ENCODE results near the gene KLHL18. TPM values are rescaled to one million over a fixed set of nuclear protein-coding genes. Genes with fewer than 3 reads are reported as not detected.
"Not testable (repeated sequence)": the region's sequence is repeated elsewhere in the genome, so short reads cannot be mapped to it uniquely, and the experiment has no call there.

Gene KLHL18
- polyA plus RNA-seq, 1 donor from 2014 or later, result 37.0 TPM

DNA sequence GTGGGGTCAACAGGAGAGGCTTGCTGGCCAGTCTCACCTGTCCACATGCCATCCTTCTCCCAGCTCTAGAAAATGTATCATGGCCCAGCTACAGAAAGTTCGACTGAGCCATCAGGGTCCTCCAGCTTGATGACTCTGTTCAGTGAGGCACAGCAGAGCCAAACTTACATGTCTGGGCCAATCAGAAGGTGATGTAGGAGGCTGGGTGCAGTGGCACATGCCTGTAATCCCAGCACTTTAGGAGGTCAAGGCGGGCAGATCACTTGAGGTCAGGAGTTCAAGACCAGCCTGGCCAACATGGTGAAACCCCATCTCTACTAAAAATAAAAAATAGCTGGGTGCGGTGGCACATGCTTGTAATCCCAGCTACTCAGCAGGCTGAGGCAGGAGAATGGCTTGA, 31.7 kb upstream of the KLHL18 start:
- H3K9me3 ChIP-seq (ENCODE audit: low read length); H4K20me1 ChIP-seq (ENCODE audit: insufficient read depth); H3K4me2 ChIP-seq (ENCODE audit: low read length); H3K27ac ChIP-seq (ENCODE audit: low read length); H3K27me3 ChIP-seq (ENCODE audit: insufficient read depth, low read depth, low read length); H3K79me2 ChIP-seq (replicated peaks; ENCODE audit: insufficient read depth, low read length); H3K9ac ChIP-seq (ENCODE audit: low read length); H2AFZ ChIP-seq (ENCODE audit: low read depth, low read length); H3K4me3 ChIP-seq (ENCODE audit: low read length); H3K36me3 ChIP-seq (ENCODE audit: insufficient read depth, low read length); H3K9me2 ChIP-seq (ENCODE audit: insufficient read depth, low read length); H3F3A ChIP-seq (ENCODE audit: insufficient read depth, low read length, poor library complexity, severe bottlenecking): not testable (repeated sequence)

DNA sequence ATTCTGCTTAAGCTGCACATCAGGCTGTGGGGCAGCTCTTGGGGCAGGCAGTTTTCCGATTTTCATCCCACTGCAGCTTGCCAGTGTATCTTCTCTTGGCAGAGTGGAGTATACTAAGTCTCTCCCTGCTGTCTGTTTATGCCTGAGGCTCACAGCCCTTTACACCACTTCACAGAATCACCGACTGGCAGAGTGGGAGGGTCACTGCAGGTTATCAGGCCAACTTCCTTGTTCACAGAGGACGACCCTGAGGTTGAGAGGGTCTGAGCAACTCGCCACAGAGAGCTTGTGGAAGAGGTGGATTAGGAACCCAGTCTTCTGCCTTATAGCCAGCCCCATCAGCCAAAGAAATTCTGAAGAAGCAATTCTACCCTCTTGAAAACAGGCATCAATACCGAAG, 31.1 kb upstream of the KLHL18 start:
- Histone ChIP-seq H3K79me2 (replicated peaks; ENCODE audit: insufficient read depth, low read length) (no peaks in the 10 kb centered on the region), H3K4me3 (ENCODE audit: low read length) (no peak overlapping the region), H4K20me1 (ENCODE audit: insufficient read depth) (no peaks in the 10 kb centered on the region), H3F3A (ENCODE audit: insufficient read depth, low read length, poor library complexity, severe bottlenecking) (no peaks in the 10 kb centered on the region), H3K9ac (ENCODE audit: low read length) (no peak overlapping the region), H3K4me2 (ENCODE audit: low read length) (no peak overlapping the region), H3K36me3 (ENCODE audit: insufficient read depth, low read length) (no peaks in the 10 kb centered on the region), H3K27me3 (ENCODE audit: insufficient read depth, low read depth, low read length) (no peaks in the 10 kb centered on the region), H3K9me3 (ENCODE audit: low read length) (no peaks in the 10 kb centered on the region), H3K27ac (ENCODE audit: low read length) (no peak overlapping the region), H3K9me2 (ENCODE audit: insufficient read depth, low read length) (no peaks in the 10 kb centered on the region), H2AFZ (ENCODE audit: low read depth, low read length) (no peak overlapping the region)
- TF ChIP-seq, protein P1, sequence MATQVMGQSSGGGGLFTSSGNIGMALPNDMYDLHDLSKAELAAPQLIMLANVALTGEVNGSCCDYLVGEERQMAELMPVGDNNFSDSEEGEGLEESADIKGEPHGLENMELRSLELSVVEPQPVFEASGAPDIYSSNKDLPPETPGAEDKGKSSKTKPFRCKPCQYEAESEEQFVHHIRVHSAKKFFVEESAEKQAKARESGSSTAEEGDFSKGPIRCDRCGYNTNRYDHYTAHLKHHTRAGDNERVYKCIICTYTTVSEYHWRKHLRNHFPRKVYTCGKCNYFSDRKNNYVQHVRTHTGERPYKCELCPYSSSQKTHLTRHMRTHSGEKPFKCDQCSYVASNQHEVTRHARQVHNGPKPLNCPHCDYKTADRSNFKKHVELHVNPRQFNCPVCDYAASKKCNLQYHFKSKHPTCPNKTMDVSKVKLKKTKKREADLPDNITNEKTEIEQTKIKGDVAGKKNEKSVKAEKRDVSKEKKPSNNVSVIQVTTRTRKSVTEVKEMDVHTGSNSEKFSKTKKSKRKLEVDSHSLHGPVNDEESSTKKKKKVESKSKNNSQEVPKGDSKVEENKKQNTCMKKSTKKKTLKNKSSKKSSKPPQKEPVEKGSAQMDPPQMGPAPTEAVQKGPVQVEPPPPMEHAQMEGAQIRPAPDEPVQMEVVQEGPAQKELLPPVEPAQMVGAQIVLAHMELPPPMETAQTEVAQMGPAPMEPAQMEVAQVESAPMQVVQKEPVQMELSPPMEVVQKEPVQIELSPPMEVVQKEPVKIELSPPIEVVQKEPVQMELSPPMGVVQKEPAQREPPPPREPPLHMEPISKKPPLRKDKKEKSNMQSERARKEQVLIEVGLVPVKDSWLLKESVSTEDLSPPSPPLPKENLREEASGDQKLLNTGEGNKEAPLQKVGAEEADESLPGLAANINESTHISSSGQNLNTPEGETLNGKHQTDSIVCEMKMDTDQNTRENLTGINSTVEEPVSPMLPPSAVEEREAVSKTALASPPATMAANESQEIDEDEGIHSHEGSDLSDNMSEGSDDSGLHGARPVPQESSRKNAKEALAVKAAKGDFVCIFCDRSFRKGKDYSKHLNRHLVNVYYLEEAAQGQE (IDR thresholded peaks at IDR 0.05; ENCODE audit: borderline replicate concordance), result no peak
- TF ChIP-seq, protein P2, sequence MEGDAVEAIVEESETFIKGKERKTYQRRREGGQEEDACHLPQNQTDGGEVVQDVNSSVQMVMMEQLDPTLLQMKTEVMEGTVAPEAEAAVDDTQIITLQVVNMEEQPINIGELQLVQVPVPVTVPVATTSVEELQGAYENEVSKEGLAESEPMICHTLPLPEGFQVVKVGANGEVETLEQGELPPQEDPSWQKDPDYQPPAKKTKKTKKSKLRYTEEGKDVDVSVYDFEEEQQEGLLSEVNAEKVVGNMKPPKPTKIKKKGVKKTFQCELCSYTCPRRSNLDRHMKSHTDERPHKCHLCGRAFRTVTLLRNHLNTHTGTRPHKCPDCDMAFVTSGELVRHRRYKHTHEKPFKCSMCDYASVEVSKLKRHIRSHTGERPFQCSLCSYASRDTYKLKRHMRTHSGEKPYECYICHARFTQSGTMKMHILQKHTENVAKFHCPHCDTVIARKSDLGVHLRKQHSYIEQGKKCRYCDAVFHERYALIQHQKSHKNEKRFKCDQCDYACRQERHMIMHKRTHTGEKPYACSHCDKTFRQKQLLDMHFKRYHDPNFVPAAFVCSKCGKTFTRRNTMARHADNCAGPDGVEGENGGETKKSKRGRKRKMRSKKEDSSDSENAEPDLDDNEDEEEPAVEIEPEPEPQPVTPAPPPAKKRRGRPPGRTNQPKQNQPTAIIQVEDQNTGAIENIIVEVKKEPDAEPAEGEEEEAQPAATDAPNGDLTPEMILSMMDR (IDR thresholded peaks at IDR 0.05; ENCODE audit: poor library complexity, severe bottlenecking), result no peak

DNA sequence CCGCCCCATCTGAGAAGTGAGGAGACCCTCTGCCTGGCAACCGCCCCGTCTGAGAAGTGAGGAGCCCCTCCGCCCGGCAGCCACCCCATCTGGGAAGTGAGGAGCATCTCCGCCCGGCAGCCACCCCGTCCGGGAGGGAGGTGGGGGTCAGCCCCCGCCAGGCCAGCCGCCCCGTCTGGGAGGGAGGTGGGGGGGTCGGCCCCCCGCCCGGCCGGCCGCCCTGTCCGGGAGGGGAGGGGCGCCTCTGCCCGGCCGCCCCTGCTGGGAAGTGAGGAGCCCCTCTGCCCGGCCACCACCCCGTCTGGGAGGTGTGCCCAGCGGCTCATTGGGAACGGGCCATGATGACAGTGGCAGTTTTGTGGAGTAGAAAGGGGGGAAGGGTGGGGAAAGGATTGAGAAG, 26.4 kb upstream of the KLHL18 start:
- H3K27me3 ChIP-seq (ENCODE audit: insufficient read depth, low read depth, low read length); H3K9me2 ChIP-seq (ENCODE audit: insufficient read depth, low read length); H3K4me2 ChIP-seq (ENCODE audit: low read length); H3K79me2 ChIP-seq (replicated peaks; ENCODE audit: insufficient read depth, low read length); H3K9ac ChIP-seq (ENCODE audit: low read length); H3K36me3 ChIP-seq (ENCODE audit: insufficient read depth, low read length); H2AFZ ChIP-seq (ENCODE audit: low read depth, low read length); H3K4me3 ChIP-seq (ENCODE audit: low read length); H3K9me3 ChIP-seq (ENCODE audit: low read length); H3F3A ChIP-seq (ENCODE audit: insufficient read depth, low read length, poor library complexity, severe bottlenecking); H4K20me1 ChIP-seq (ENCODE audit: insufficient read depth); H3K27ac ChIP-seq (ENCODE audit: low read length): not testable (repeated sequence)

DNA sequence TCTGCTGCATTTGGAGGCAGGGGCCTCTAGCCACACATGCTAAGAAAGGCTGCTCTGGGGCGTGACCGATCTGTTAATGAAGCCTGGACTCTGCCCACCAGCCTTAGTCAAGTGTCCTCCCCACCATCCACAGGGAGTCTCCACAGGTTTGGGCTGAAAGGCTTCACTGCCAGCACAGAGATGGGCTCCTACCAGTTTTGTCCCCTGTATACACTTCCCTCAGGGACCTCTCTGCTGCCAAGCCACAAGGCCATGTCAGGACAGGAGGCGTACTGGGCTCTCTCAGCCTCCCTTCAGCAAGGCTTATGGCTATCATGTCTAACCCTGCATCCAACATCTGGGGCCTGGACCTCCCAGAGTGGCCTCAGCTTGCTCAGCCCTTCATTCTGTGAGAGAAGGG, 23.6 kb upstream of the KLHL18 start:
- TF ChIP-seq TAF1 (IDR thresholded peaks at IDR 0.05; ENCODE audit: low read depth), result no peak
- TF ChIP-seq, protein P1 (IDR thresholded peaks at IDR 0.05; ENCODE audit: borderline replicate concordance), result no peak
- Histone ChIP-seq H2AFZ (ENCODE audit: low read depth, low read length) (no peak overlapping the region), H3K4me3 (ENCODE audit: low read length) (no peak overlapping the region), H4K20me1 (ENCODE audit: insufficient read depth) (no peaks in the 10 kb centered on the region), H3K9me3 (ENCODE audit: low read length) (no peaks in the 10 kb centered on the region), H3F3A (ENCODE audit: insufficient read depth, low read length, poor library complexity, severe bottlenecking) (no peaks in the 10 kb centered on the region), H3K27me3 (ENCODE audit: insufficient read depth, low read depth, low read length) (no peaks in the 10 kb centered on the region), H3K9me2 (ENCODE audit: insufficient read depth, low read length) (no peaks in the 10 kb centered on the region), H3K4me2 (ENCODE audit: low read length) (no peak overlapping the region), H3K9ac (ENCODE audit: low read length) (no peak overlapping the region), H3K27ac (ENCODE audit: low read length) (no peak overlapping the region), H3K79me2 (replicated peaks; ENCODE audit: insufficient read depth, low read length) (no peaks in the 10 kb centered on the region), H3K36me3 (ENCODE audit: insufficient read depth, low read length) (no peaks in the 10 kb centered on the region)
